Esophagus muscularis mucosa (tissue), 4 donors: ENCODE results near the gene HHEX. TPM values are rescaled to one million over a fixed set of nuclear protein-coding genes. Genes with fewer than 3 reads are reported as not detected.
"Not testable (repeated sequence)": the region's sequence is repeated elsewhere in the genome, so short reads cannot be mapped to it uniquely, and the experiment has no call there.

Experiments used
- DNase-seq: peaks from one replicate; pipeline ENCODE4 v3.0.0-alpha.2; 2017; ENCODE audit errors: extremely low spot score
- H3K27ac ChIP-seq, 4 donors: fragments of 200-600 bp; sonication (generic); replicated peaks in 1 of 4; 1 replicate in 3 of 4; 2 replicates in 1 of 4; pipeline ENCODE4 v1.5.1; 2016 to 2019; ENCODE audit warnings: mild to moderate bottlenecking in 1 of 4
- H3K27me3 ChIP-seq, 4 donors: fragments of 200-600 bp; sonication (generic); one replicate each; pipeline versions ENCODE4 v1.5.1 to v1.6.0; 2016 to 2019
- H3K36me3 ChIP-seq, 4 donors: fragments of 200-600 bp; sonication (generic); one replicate each; pipeline ENCODE4 v1.5.1; 2016 to 2019
- H3K4me1 ChIP-seq, 4 donors: fragments of 200-600 bp; sonication (generic); one replicate each; pipeline ENCODE4 v1.5.1; 2016 to 2019
- H3K4me3 ChIP-seq, 4 donors: fragments of 200-600 bp; sonication (generic); 1 replicate in 2 of 4; 2 replicates in 2 of 4; pipeline ENCODE4 v1.5.1; 2016 to 2019; ENCODE audit warnings: mild to moderate bottlenecking in 4 of 4, moderate library complexity in 1 of 4
- H3K9me3 ChIP-seq, 4 donors: fragments of 200-600 bp; sonication (generic); 1 replicate in 3 of 4; 2 replicates in 1 of 4; pipeline ENCODE4 v1.5.1; 2016 to 2019
- CTCF ChIP-seq, 3 experiments: fragments of 200-600 bp in 2 of 3; fragments of 450-650 bp in 1 of 3; sonication (generic) in 2 of 3; IDR thresholded peaks; one replicate each; pipeline ENCODE4 v1.5.1; 2017 to 2019; ENCODE audit warnings: antibody characterized with exemption in 3 of 3, mild to moderate bottlenecking in 2 of 3, moderate library complexity in 1 of 3
- EP300 ChIP-seq: sonication (generic); formaldehyde crosslinking; IDR thresholded peaks from one replicate; pipeline ENCODE4 v1.6.1; 2017; ENCODE audit warnings: antibody characterized with exemption
- POLR2A ChIP-seq: fragments of 450-650 bp; IDR thresholded peaks from one replicate; pipeline ENCODE4 v1.6.1; 2017; ENCODE audit warnings: antibody characterized with exemption, moderate library complexity, mild to moderate bottlenecking, low read depth
- POLR2AphosphoS5 ChIP-seq, 2 donors: sonication (generic); formaldehyde crosslinking; IDR thresholded peaks; one replicate each; pipeline ENCODE4 v1.6.1; 2017; ENCODE audit warnings: antibody characterized with exemption in 2 of 2
- WGBS: methylation state at CpG from one replicate; pipeline ENCODE4 v1.1.5; 2018; 5-methylcytosine and 5-hydroxymethylcytosine counted together
- intact Hi-C: fragments of 100-400 bp; cut with DNase I; formaldehyde crosslinking; loops from one replicate; pipeline ENCODE4 v1.15.1; 2023
- total RNA-seq, 4 donors: library from RNA; depleted of rRNA; stranded (reverse); fragments of >200 nt; gene quantifications; one replicate each; pipeline versions ENCODE4 v1.1.0 to v1.2.1, GENCODE V29; 2016

Gene HHEX
- total RNA-seq, result 1 to 10 TPM; 4.6 to 8.6 (median 8.3) TPM

DNA sequence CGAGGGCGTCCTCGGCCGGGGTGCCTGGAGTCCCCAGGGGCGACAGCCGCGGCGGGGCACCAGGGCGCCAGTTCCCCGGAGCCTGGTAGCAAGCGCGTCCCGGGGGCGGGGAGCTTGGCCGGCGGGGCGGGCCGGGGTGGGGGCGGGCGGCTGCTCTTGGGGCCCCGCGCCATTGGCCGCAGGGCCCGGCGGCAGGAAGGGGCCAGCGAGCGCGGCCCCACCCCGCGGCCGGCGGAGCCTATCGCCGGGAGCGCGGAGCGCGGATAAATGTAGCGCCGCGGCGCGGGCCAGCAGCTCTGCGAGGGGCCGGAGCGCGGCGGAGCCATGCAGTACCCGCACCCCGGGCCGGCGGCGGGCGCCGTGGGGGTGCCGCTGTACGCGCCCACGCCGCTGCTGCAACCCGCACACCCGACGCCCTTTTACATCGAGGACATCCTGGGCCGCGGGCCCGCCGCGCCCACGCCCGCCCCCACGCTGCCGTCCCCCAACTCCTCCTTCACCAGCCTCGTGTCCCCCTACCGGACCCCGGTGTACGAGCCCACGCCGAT, at the start of gene HHEX:
Gene HHEX (plus strand): TSS at position 293 of the 548 bp plus-strand sequence. CDS start 32 bp downstream, at position 325.
- Histone ChIP-seq H3K9me3 (peaks cover 0 to 9% (median 7%) of the 10 kb centered on the region in 4 donors), H3K27me3 (peaks cover 0 to 38% (median 2%) of the 10 kb centered on the region in 4 donors), H3K27ac (peak within 1 kb of the TSS; percentile 81 to 86 (median 84)), H3K36me3 (peaks cover 0 to 2% (median 0%) of the 10 kb centered on the region in 4 donors), H3K4me3 (peak within 1 kb of the TSS; percentile 67 to 85 (median 77)), H3K4me1 (peaks cover 10 to 45% (median 38%) of the 10 kb centered on the region in 4 donors)
- intact Hi-C loops, result loop anchor here (5.0 to 10.0 kb wide), 3 partner anchors 68 to 155 kb away; partner anchors contain the start of genes EXOC6 and KIF11
- TF ChIP-seq CTCF (IDR thresholded peaks at IDR 0.05) (no peak), POLR2AphosphoS5 (IDR thresholded peaks at IDR 0.05) (peak in 1 of 2 donors; percentile 56), POLR2A (no peak), EP300 (no peak)
- 0% methylated on average over 6 of the region's 79 CpGs for WGBS
- peak; percentile 84 for DNase-seq

DNA sequence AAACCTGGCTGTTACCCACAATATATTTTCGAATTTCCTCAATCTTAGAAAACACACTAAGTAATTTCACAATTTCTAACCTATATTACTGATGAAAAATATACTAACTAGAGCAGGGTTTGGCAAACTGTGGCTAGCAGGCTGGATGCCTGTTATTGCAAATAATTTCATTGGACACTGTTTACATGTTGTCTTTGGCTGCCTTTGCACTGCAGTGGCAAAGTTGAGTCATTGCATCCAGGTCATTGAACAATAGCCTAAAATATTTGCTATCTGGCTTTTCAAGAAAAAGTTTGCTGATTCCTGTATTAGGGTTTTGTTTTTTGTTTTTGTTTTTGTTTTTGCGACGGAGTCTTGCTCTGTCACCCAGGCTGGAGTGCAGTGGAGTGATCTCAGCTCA, 49.6 kb upstream of the HHEX start:
- Histone ChIP-seq H3K27me3 (no peaks in the 10 kb centered on the region), H3K4me3 (no peak overlapping the region), H3K36me3 (no peaks in the 10 kb centered on the region), H3K9me3 (no peaks in the 10 kb centered on the region), H3K27ac (no peak overlapping the region), H3K4me1 (no peaks in the 10 kb centered on the region)
- intact Hi-C loops, result no loop called here
- TF ChIP-seq POLR2AphosphoS5 (IDR thresholded peaks at IDR 0.05) (no peak), EP300 (no peak), POLR2A (no peak), CTCF (IDR thresholded peaks at IDR 0.05) (no peak)
- DNase-seq, result no peak
- 95% methylated on average over 3 of the region's 3 CpGs for WGBS

DNA sequence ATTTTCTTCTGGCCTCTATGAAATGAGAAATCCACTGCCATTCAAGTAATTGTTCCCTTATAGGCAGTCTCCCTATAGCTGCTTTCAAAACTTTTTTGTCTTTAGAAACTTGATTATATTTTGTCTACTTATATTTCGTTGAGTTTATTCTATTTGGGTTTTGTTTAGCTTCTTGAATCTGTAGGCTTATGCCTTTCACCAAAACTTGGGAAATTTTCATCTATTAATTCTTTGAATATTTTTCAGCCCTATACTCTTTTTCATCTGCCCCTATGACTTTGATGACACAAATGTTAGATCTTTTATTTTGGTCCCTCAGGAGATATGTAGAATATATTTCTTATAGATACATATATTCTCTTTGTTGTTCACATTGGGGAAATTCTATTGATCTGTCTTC, 48.3 kb upstream of the HHEX start:
- no peaks in the 10 kb centered on the region for H3K9me3 ChIP-seq
- TF ChIP-seq POLR2A (no peak), EP300 (no peak), POLR2AphosphoS5 (IDR thresholded peaks at IDR 0.05) (no peak), CTCF (IDR thresholded peaks at IDR 0.05) (no peak)
- intact Hi-C loops, result no loop called here
- DNase-seq, result no peak
- no peak overlapping the region for H3K4me3 ChIP-seq
- 94% methylated on average over 1 of the region's 1 CpG for WGBS
- no peaks in the 10 kb centered on the region for H3K36me3 ChIP-seq
- H3K27ac ChIP-seq, result no peak overlapping the region
- H3K27me3 ChIP-seq, result no peaks in the 10 kb centered on the region
- no peaks in the 10 kb centered on the region for H3K4me1 ChIP-seq

DNA sequence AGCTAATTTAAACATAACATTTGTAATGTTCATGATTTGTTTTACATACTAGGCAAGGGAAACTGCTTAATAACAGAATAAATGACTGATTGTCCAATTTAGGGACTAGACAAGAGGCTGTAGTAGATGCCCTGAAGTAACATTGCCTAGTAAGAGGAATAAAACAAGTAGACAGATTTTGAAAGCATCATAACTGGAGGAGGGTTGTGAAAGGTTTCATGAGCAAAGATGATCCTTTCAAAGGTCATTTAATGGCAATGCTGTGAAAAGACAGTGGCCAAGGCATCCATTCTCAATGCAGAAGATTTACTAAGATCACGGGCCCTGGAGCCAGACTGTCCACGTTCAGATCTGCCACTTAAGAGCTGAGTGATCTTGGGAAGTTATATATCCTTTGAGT, 44.8 kb upstream of the HHEX start:
- no peaks in the 10 kb centered on the region for H3K9me3 ChIP-seq
- 95% methylated on average over 2 of the region's 2 CpGs for WGBS
- no peaks in the 10 kb centered on the region for H3K36me3 ChIP-seq

DNA sequence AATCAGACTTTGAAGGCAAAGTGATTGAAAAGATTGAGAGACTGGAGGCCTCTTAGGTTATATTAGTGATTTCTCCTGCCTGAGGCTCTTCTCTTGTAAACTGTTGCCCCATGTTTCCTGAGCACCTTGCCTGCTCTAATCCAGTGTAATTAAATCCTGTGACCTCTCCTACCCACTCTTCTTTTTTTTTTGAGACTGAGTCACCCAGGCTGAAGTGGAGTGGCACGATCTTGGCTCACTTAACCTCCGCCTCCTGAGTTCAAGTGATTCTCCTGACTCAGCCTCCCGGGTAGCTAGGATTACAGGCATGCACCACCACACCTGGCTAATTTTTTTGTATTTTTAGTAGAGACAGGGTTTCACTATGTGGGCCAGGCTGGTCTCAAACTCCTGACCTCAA, 38.9 kb upstream of the HHEX start:
- intact Hi-C loops, H3K4me3 ChIP-seq, H3K36me3 ChIP-seq, H3K4me1 ChIP-seq, H3K9me3 ChIP-seq, DNase-seq, H3K27ac ChIP-seq, H3K27me3 ChIP-seq: not testable (repeated sequence)
- WGBS, result 100% methylated on average over 3 of the region's 3 CpGs

More for the DNA sequence above, 44.8 kb upstream of the HHEX start:
- Histone ChIP-seq H3K27me3 (no peaks in the 10 kb centered on the region), H3K4me1 (no peaks in the 10 kb centered on the region), H3K4me3 (no peak overlapping the region), H3K27ac (no peak overlapping the region)
- TF ChIP-seq EP300 (no peak), POLR2A (no peak), CTCF (IDR thresholded peaks at IDR 0.05) (no peak), POLR2AphosphoS5 (IDR thresholded peaks at IDR 0.05) (no peak)
- intact Hi-C loops, result no loop called here
- DNase-seq, result no peak
